Stimulated activated CD8-positive, alpha-beta memory T cell treated with anti-CD3 and anti-CD28 coated beads, Interleukin-12 subunit alpha, Interleukin-12 subunit beta, amount 100 ng/mL, for 4 hours (primary cell): ENCODE results near the gene MPP2.
"Not testable (repeated sequence)": the region's sequence is repeated elsewhere in the genome, so short reads cannot be mapped to it uniquely, and the experiment has no call there.

Experiments used
- DNase-seq: peaks from one replicate; pipeline ENCODE4 v3.0.0-alpha.2; 2020; ENCODE audit warnings: low read depth

Gene MPP2

GRCh38 chr17:43875476-43876147, 31.7 kb downstream of the MPP2 start:
- DNase-seq = no peak

GRCh38 chr17:43874293-43874692, 33.0 kb downstream of the MPP2 start:
- DNase-seq = no peak

- no peak for DNase-seq
Observed at GRCh38 chr17:43873815-43874214, 33.5 kb downstream of the MPP2 start.

- no peak for DNase-seq
Observed at GRCh38 chr17:43873091-43873490, 34.2 kb downstream of the MPP2 start.

- no peak for DNase-seq
Observed at GRCh38 chr17:43871946-43872690, 35.2 kb downstream of the MPP2 start.

GRCh38 chr17:43869031-43869430, 38.3 kb downstream of the MPP2 start:
- DNase-seq = not testable (repeated sequence)

- DNase-seq = no peak
Observed at GRCh38 chr17:43868226-43868994, 38.9 kb downstream of the MPP2 start.

GRCh38 chr17:43864161-43864984, 43.0 kb downstream of the MPP2 start:
- DNase-seq = no peak

- no peak for DNase-seq
Observed at GRCh38 chr17:43861960-43862359, 45.4 kb downstream of the MPP2 start.

GRCh38 chr17:43860927-43861622, 46.3 kb downstream of the MPP2 start:
- DNase-seq = no peak

GRCh38 chr17:43860077-43860725, 47.1 kb downstream of the MPP2 start:
- DNase-seq = no peak

- DNase-seq = no peak
Observed at GRCh38 chr17:43857957-43858600, 49.3 kb downstream of the MPP2 start.

GRCh38 chr17:43857141-43857540, 50.2 kb downstream of the MPP2 start:
- DNase-seq = no peak

GRCh38 chr17:43856141-43856540, 51.2 kb downstream of the MPP2 start:
- DNase-seq = no peak

GRCh38 chr17:43855061-43855460, 52.3 kb downstream of the MPP2 start:
- no peak for DNase-seq

- no peak for DNase-seq
Observed at GRCh38 chr17:43854498-43854897, 52.8 kb downstream of the MPP2 start.

- no peak for DNase-seq
Observed at GRCh38 chr17:43853546-43853945, 53.8 kb downstream of the MPP2 start.

- no peak for DNase-seq
Observed at GRCh38 chr17:43852571-43852970, 54.8 kb downstream of the MPP2 start.

GRCh38 chr17:43849116-43849515, 58.2 kb downstream of the MPP2 start:
- no peak for DNase-seq

GRCh38 chr17:43848601-43849000, 58.7 kb downstream of the MPP2 start:
- no peak for DNase-seq
